ENCODE measurements around the gene DOK5.

DNA sequence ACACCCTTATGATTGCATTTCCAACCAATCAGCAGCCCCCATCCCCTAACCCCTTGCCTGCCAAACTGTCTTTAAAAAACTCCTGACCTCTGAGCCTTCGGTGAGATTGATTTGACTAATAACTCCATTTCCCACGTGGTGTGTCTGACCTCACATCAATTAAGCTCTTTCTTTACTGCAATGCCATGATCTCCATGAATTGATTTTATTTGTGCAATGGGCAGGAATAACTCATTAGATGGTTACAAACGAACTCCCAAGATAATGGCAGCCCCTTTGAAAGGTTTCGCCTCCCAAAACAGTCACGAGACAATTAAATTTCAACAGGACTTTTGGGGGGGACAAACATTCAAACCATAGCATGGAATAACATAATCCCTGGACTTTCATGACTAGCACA is 161.2 kb downstream of the DOK5 start:
- TF ChIP-seq, protein P1, sequence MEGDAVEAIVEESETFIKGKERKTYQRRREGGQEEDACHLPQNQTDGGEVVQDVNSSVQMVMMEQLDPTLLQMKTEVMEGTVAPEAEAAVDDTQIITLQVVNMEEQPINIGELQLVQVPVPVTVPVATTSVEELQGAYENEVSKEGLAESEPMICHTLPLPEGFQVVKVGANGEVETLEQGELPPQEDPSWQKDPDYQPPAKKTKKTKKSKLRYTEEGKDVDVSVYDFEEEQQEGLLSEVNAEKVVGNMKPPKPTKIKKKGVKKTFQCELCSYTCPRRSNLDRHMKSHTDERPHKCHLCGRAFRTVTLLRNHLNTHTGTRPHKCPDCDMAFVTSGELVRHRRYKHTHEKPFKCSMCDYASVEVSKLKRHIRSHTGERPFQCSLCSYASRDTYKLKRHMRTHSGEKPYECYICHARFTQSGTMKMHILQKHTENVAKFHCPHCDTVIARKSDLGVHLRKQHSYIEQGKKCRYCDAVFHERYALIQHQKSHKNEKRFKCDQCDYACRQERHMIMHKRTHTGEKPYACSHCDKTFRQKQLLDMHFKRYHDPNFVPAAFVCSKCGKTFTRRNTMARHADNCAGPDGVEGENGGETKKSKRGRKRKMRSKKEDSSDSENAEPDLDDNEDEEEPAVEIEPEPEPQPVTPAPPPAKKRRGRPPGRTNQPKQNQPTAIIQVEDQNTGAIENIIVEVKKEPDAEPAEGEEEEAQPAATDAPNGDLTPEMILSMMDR (conservative IDR thresholded peaks at IDR 0.05; ENCODE audit: low read depth, low read length): no peak
- TF ChIP-seq MAZ (IDR thresholded peaks at IDR 0.05; ENCODE audit: borderline replicate concordance, low read depth, low read length) (no peak), CEBPB (IDR thresholded peaks at IDR 0.05; ENCODE audit: low read depth, low read length) (no peak), MAFK (IDR thresholded peaks at IDR 0.05; ENCODE audit: low read depth, low read length) (no peak), CHD1 (IDR thresholded peaks at IDR 0.05; ENCODE audit: low read depth, low read length) (no peak), RAD21 (IDR thresholded peaks at IDR 0.05; ENCODE audit: low read length) (no peak), NFE2L2 (IDR thresholded peaks at IDR 0.05; ENCODE audit: low read depth, low read length) (no peak), POLR2A (IDR thresholded peaks at IDR 0.05; ENCODE audit: low read depth, low read length) (no peak), MXI1 (IDR thresholded peaks at IDR 0.05; ENCODE audit: borderline replicate concordance, low read depth, low read length) (no peak), SMC3 (IDR thresholded peaks at IDR 0.05; ENCODE audit: low read depth, low read length) (no peak)
- TF ChIP-seq, protein P2, sequence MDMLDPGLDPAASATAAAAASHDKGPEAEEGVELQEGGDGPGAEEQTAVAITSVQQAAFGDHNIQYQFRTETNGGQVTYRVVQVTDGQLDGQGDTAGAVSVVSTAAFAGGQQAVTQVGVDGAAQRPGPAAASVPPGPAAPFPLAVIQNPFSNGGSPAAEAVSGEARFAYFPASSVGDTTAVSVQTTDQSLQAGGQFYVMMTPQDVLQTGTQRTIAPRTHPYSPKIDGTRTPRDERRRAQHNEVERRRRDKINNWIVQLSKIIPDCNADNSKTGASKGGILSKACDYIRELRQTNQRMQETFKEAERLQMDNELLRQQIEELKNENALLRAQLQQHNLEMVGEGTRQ (IDR thresholded peaks at IDR 0.05; ENCODE audit: low read depth, low read length): no peak
- TF ChIP-seq, protein P3, sequence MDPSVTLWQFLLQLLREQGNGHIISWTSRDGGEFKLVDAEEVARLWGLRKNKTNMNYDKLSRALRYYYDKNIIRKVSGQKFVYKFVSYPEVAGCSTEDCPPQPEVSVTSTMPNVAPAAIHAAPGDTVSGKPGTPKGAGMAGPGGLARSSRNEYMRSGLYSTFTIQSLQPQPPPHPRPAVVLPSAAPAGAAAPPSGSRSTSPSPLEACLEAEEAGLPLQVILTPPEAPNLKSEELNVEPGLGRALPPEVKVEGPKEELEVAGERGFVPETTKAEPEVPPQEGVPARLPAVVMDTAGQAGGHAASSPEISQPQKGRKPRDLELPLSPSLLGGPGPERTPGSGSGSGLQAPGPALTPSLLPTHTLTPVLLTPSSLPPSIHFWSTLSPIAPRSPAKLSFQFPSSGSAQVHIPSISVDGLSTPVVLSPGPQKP (IDR thresholded peaks at IDR 0.05; ENCODE audit: borderline replicate concordance, low read depth, low read length): no peak
